Cortex of kidney (tissue), 1 donor: Measurements from ENCODE around the gene ZBTB49.

Experiments used
- DNase-seq: peaks from one replicate; lab custom pipeline; 2025; lab: John Stamatoyannopoulos, UW

ZBTB49 gene

GRCh38 chr4:4284827-4285618 lies 5.0 kb upstream of the ZBTB49 start:
- no peak for DNase-seq

GRCh38 chr4:4288098-4288497 lies 2.0 kb upstream of the ZBTB49 start:
- no peak for DNase-seq

- DNase-seq = no peak
These were observed 996 bp upstream of the ZBTB49 start for GRCh38 chr4:4289055-4289454.

GRCh38 chr4:4289597-4289940 lies 482 bp upstream of the ZBTB49 start:
- no peak for DNase-seq

GRCh38 chr4:4293279-4293678 lies 3.2 kb downstream of the ZBTB49 start:
- no peak for DNase-seq

GRCh38 chr4:4296283-4296846 lies 6.3 kb downstream of the ZBTB49 start:
- DNase-seq = no peak

- no peak for DNase-seq
These were observed 9.0 kb downstream of the ZBTB49 start for GRCh38 chr4:4299006-4299405.

GRCh38 chr4:4302001-4302400 lies 11.9 kb downstream of the ZBTB49 start:
- no peak for DNase-seq

- no peak for DNase-seq
These were observed 12.4 kb downstream of the ZBTB49 start for GRCh38 chr4:4302416-4302815.

GRCh38 chr4:4306920-4307319 lies 16.9 kb downstream of the ZBTB49 start:
- no peak for DNase-seq

- no peak for DNase-seq
These were observed 18.9 kb downstream of the ZBTB49 start for GRCh38 chr4:4308800-4309441.

- DNase-seq = no peak
These were observed 21.1 kb downstream of the ZBTB49 start for GRCh38 chr4:4311193-4311592.

- DNase-seq = no peak
These were observed 25.6 kb downstream of the ZBTB49 start for GRCh38 chr4:4315461-4316149.

GRCh38 chr4:4316150-4316495 lies 26.1 kb downstream of the ZBTB49 start:
- DNase-seq = no peak

- DNase-seq = no peak
These were observed 27.6 kb downstream of the ZBTB49 start for GRCh38 chr4:4317496-4318232.

- no peak for DNase-seq
These were observed 30.5 kb downstream of the ZBTB49 start for GRCh38 chr4:4320528-4320927.

GRCh38 chr4:4320951-4321714 lies 31.1 kb downstream of the ZBTB49 start:
- DNase-seq = no peak

- no peak for DNase-seq
These were observed 32.1 kb downstream of the ZBTB49 start for GRCh38 chr4:4321951-4322688.

- DNase-seq = no peak
These were observed 33.9 kb downstream of the ZBTB49 start for GRCh38 chr4:4323705-4324534.

- DNase-seq = no peak
These were observed 35.3 kb downstream of the ZBTB49 start for GRCh38 chr4:4325321-4325720.
